ENCODE data around the gene DNER.

Gene DNER

DNA sequence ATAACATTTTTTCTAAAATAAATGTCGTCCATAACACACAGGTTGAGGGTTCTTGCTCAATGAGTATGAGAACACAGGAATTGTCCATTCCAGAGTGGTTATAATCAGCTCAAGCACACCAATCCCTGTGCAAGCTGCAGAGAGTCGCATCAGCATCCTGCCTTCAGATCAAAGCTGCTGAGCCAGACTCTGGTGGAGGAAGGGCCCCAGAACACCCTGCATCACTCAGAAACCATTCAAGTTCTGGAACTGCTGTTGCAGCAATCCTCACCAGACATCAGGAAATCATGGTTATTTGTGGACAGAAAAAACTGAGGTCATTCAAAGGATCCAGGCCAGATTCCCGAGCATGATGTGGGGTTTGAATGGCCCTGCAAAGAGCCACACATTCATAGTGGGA is 44.5 kb downstream of the DNER start:
- DNase-seq, result no peak

- no peak for DNase-seq
These were observed 47.5 kb downstream of the DNER start for GRCh38 chr2:229666811-229667210.

DNA sequence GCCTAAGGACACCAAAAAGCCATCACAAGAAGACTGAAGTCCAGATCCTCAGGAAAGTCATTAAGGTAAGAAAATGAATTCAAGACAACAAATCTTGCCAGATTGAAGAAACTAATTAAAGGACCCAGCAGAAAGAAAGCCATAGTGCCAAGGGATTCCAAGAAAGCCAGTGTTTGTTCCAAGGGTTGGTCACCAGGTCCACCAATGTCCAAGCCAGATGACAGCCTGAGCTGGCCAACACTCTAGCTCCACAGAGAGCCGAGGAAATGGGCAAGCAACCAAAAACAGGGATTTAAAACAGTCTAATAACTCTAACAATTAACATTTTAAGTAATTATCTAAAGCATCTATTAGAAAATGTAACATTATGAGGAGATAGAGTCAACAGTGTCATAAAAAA is 49.2 kb downstream of the DNER start:
- no peak for DNase-seq

DNA sequence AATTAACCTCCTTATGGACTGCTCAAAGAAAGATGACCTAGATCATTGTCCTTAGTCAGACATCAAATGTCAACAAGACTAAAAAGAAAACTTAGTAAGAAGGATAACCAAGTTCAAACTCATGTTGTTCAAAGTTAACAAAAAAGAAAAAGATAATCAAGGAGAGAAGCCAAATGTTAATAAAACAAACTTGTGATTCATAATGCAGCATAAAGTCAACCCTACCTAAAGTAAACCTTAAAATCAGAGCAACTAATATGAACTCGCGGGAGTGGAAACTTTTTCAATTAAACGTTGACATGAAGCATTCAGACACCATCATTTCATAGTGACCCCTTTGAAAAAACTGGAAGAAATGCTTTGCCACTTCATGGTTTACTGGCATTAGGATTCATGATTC is 52.9 kb downstream of the DNER start:
- DNase-seq, result no peak

GRCh38 chr2:229660951-229661350 is 53.4 kb downstream of the DNER start:
- no peak for DNase-seq

DNA sequence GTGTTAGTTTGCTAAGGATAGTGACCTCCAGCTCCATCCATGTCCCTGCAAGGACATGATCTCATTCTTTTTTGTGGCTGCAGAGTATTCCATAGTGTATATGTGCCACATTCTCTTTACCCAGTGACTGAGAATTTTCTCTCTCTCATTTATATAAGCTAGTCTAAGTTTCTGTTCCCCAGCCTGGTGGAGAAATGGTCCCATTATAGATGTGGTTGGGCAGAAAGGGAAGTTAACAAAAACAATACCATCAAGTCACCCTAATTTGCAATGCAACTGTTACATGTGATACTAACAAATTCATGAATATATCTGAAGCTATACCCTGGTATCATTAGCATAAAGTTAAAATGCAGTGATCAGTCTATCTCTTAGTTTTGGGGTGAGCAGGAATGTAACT is 54.0 kb downstream of the DNER start:
- no peak for DNase-seq

GRCh38 chr2:229658004-229658403 is 56.4 kb downstream of the DNER start:
- DNase-seq, result no peak

- DNase-seq, result no peak
These were observed 59.9 kb downstream of the DNER start for GRCh38 chr2:229654437-229654836.

DNA sequence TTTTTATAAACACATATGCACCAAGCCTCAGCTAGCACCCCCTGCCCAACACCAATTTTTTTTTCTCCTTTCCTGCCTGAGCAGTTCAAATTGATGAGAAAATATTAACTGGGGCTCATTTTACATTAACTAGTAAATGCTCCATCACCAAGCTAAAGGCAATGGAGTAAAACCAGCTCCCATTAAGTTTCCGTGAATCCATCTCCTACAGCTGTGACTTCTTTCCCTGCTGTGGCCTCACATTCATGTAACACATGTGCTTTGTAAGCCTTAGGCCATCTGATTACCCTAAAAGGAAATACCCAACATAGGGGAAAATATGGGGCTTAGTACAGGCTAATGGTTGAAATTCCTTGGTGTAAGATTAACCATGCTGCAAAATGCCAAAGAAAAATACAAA is 60.8 kb downstream of the DNER start:
- no peak for DNase-seq

DNA sequence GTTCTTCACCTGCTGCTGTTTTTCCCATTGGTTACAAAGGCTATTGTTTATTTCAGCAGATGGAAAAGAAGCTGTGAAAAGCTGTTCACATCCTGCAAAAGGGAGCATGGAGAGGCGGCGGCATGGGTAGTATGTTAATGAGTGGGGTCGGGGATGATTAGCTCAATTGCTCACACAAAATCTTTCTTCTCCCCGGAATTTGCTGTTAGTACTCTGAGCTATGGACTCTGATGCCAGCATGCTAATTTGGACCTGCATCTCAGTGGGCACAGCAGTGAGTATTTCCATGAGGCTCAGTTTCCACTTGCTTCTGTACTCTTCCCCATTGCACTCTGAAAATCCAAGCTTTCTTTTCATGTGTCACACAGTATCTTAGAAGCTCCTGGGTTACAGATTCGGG is 61.6 kb downstream of the DNER start:
- DNase-seq, result no peak

DNA sequence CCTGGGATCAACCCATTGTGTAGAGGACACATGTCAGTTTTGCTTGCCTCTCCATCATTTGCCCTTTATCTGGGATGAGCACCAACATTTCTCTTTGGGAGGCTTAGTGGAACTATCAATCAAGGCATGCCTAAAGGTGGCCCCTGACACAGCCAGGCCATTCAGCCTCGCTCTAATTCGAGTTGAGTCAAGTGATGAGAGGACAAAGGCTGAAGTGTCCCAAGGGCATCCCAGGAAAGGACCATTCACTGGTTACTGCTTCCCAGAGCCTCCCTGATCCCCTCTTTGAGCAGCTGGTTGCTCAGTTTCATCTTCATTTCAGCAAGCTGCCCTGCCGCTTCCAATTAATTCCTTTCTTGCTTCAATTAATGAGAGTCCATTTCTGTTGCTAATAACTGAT is 63.5 kb downstream of the DNER start:
- no peak for DNase-seq

DNA sequence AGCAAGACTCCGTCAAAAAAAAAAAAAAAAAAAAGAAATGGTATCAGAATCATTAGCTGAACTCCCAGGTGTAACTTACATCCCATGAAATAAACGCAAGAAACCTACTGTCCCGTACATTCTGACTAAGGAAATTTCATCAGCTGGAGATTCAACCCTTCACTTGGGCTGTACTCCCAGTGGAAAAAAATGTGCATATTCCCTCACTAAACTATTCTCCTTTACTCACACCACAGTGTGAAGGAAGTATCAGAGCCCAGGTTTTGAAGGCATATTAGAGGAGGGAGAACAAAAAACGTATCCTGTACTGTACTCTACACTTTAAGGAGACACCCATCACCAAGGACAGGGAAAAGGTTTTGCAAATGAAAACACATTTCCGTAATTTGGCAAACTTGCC is 64.3 kb downstream of the DNER start:
- no peak for DNase-seq

GRCh38 chr2:229646186-229646723 is 68.1 kb downstream of the DNER start:
- no peak for DNase-seq

- no peak for DNase-seq
These were observed 72.0 kb downstream of the DNER start for GRCh38 chr2:229642371-229642770.

- DNase-seq, result no peak
These were observed 72.7 kb downstream of the DNER start for GRCh38 chr2:229641676-229642075.

DNA sequence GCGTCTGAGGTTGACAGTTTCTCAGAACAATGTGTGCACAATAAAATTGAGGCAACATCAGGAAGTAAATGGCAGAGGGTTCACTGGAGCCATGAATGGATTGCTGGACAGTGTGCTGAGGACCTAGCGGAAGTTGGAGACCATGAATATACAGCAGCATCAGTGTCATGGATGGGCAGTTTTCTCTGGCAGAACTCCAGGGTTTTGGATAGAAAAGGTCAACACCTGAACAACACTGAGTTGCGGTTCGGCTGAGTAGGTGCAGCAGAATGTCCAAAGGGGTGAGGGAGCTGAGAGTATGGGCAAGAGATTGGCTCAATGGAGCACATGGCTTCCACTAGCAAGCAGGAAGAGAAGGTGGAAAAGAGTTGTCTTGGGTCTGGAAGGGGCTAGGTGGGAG is 73.7 kb downstream of the DNER start:
- no peak for DNase-seq

- DNase-seq, result no peak
These were observed 77.8 kb downstream of the DNER start for GRCh38 chr2:229636571-229636970.

DNA sequence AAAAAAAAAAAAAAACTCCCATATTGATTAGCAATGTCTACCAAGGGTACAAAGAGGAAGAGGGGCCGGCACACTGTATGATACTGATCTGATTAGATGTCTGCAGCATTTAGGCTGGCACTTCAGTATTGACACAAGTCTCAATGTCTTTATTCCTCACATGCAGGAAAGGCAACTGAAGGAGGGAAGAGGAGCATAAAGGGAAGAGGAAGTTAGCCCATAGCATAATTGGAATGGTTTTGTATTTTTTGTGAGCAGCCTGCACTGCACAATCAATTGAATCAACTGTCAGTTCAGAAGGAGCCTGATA is 79.0 kb downstream of the DNER start:
- DNase-seq, result no peak

DNA sequence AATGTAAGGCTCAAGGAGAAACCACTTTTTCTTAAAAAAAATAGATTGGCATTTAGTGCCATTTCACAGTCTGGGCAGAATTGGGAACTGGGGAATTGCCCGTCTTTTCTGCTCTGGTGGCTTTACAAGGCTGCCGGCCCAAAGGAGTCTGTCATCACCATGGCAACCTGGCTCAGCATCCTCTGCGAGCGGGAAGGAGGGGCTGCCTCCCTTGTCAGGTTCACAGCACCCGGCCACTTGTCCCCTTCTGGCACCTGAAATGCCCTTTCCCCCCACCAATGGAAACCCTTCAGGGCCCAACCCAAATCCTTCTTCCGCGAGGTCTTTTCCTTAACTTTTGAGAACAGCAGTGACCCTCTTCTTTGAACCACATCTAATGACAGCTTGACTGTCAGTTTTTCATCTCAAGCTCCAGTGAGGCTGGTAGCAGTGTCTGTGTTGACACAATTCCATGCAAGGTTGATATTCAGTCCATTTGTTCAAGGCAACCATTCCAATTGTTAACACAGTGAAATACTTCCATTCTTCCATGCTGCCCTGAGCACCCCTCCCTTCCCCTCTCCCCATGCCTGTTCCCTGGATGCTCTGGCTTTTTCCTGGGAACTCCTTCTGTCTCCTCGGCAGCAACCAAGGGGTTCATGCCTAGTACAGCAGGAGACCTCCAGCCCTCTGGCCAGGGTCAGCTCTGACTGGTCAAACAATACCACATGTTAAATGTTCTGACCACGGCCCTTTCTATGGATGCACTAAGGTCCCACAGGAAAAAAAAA is 79.6 kb downstream of the DNER start:
- DNase-seq, result no peak

- DNase-seq, result no peak
These were observed 80.8 kb downstream of the DNER start for GRCh38 chr2:229633556-229633955.

DNA sequence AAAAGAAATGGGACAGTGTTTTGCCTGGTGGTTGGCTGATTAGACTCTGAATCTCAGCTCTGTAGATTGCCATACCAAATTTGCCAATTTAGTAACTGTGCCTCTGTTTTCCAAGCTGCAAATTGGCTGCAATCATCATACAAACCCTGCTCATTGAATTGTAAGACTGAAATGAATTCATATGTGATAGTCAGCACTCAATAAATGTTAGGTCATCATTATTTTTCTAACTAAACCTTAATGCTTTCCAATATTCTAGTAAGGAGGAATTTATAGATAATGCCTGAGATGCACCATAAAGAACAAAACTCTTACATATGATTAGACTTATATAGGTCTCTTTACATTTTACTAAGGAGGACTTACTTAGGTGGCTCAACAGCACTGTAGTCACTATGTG is 85.3 kb downstream of the DNER start:
- DNase-seq, result no peak

DNA sequence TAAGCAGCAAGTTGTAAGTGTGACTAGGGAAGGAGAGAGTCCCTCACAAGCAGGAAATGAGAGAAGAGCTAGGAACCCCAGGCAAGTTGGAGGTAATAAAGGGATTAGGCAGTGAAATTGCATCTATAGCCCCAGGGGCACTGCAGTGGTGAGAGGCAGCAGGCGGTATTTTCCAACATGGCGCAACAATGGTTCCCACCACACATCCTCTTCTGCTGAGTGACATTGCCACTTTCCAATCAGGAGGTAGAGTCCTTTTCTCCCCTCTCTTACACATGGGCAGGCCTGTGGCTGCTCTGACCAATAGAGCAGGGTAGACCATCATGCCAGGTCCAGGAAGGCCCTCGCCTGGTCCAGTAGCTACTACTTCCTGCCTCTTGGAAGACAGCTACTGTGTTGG is 86.6 kb downstream of the DNER start:
- no peak for DNase-seq

DNA sequence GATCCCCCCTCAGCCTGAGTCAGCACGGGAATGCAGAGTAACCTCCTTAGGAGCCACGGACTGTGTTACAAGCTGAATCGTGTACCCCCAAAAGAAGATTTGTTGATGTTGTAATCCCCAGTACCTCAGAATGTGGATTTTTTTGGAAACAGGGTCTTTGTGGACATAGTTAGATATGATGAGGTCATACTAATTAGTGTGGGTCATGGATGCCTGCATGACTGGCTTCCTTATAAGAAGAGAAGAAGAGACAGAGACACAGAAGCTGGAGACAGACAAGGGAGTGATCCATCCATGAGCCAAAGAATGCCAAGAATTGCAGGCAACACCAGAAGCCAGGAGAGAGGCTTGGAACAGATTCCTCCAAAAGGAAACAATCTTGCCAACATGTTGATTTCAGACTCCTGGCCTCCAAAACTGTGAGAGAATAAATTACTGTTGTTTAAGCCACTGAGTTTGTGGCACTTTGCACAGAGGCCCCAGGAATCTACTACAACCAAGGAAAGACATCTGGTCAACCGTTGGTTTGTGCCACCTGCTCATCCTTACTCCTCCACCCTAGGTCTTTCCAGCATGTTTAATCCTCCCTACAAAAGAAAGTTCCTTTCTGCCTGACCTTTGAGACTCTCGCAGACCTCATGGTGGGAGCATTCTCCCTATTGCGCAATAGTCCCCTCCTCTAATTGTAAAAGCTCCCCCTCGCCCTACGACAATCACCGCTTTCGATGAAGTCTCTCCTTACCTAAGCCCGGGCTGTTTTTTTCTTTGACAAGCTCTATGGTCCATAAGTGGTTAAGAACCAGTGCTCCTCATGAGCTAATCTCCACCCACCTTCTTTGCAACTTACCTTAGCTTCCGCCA is 91.6 kb downstream of the DNER start:
- DNase-seq, result no peak

GRCh38 chr2:229620759-229621158 is 93.6 kb downstream of the DNER start:
- no peak for DNase-seq

Data from NCI-H1417 treated with DMSO at 0.1 percent for 48 hours (cell line).